Neural cell (in vitro differentiated cells): ENCODE data around the gene CDH3.

ENCODE experiments used
- CTCF ChIP-seq: fragments of 450-650 bp; IDR thresholded peaks from 2 replicates; pipeline ENCODE4 v1.5.1; 2014; ENCODE audit warnings: antibody characterized with exemption, mild to moderate bottlenecking, moderate library complexity; ENCODE audit not compliant: poor library complexity, severe bottlenecking
- POLR2AphosphoS5 ChIP-seq: IDR thresholded peaks from 2 replicates; pipeline ENCODE4 v1.6.1; 2012

GRCh38 chr16:68696514-68696913, 51.4 kb downstream of the CDH3 start:
- TF ChIP-seq POLR2AphosphoS5 (no peak), CTCF (no peak)
